Measurements from ENCODE around the gene VEZF1. TPM values are rescaled to one million over a fixed set of nuclear protein-coding genes. Genes with fewer than 3 reads are reported as not detected.
"Not testable (repeated sequence)": the region's sequence is repeated elsewhere in the genome, so short reads cannot be mapped to it uniquely, and the experiment has no call there.

VEZF1 gene
- total and polyA plus RNA-seq, 12 donors = 17.5 to 81.2 (median 60.7) TPM

GRCh38 chr17:57975044-57975443, 13.0 kb downstream of the VEZF1 start:
- no peaks in the 10 kb centered on the region for H3K27me3 ChIP-seq
- WGBS, 2 donors = 34 to 48% methylated on average over 1 of the region's 1 CpG
- intact Hi-C loops (cut with DNase I) = no loop called here
- no peak for DNase-seq
- H3K4me1 ChIP-seq = peaks cover 0 to 55% (median 31%) of the 10 kb centered on the region in 9 donors
- H3K27ac ChIP-seq = peak overlapping the region in 7 of 10 donors; percentile 19 to 70 (median 64)
- peak in 6 of 8 donors; percentile 15 to 62 (median 32) for ATAC-seq
- no peaks in the 10 kb centered on the region for H3K9me3 ChIP-seq
- no peak for TF ChIP-seq CTCF (IDR thresholded peaks at IDR 0.05)
- peaks cover 0 to 86% (median 54%) of the 10 kb centered on the region in 9 donors for H3K36me3 ChIP-seq
- no peak overlapping the region for H3K4me3 ChIP-seq

GRCh38 chr17:57974053-57974824, 13.8 kb downstream of the VEZF1 start:
- Histone ChIP-seq H3K27ac (peak overlapping the region in 8 of 10 donors; percentile 19 to 70 (median 61)), H3K36me3 (peaks cover 0 to 78% (median 49%) of the 10 kb centered on the region in 9 donors), H3K4me1 (peaks cover 0 to 52% (median 29%) of the 10 kb centered on the region in 9 donors)
- H3K27me3 ChIP-seq; DNase-seq; intact Hi-C loops (cut with DNase I); H3K9me3 ChIP-seq; H3K4me3 ChIP-seq: not testable (repeated sequence)
- peak; percentile 32 to 80 (median 70) for ATAC-seq
- 58 to 67% methylated on average over 4 of the region's 4 CpGs for WGBS, 2 donors

GRCh38 chr17:57972151-57972550, 15.9 kb downstream of the VEZF1 start:
- Histone ChIP-seq H3K4me3 (no peak overlapping the region), H3K27ac (peak overlapping the region in 5 of 10 donors; percentile 9 to 51 (median 34)), H3K9me3 (no peaks in the 10 kb centered on the region), H3K36me3 (peaks cover 0 to 57% (median 29%) of the 10 kb centered on the region in 9 donors), H3K4me1 (peaks cover 0 to 50% (median 29%) of the 10 kb centered on the region in 9 donors), H3K27me3 (no peaks in the 10 kb centered on the region)
- DNase-seq (no peak), ATAC-seq (no peak)
- WGBS, 2 donors = 8 to 14% methylated on average over 1 of the region's 1 CpG
- intact Hi-C loops (cut with DNase I) = no loop called here
- TF ChIP-seq CTCF (IDR thresholded peaks at IDR 0.05) = no peak

- peaks cover 0 to 51% (median 23%) of the 10 kb centered on the region in 9 donors for H3K36me3 ChIP-seq
- no peak for TF ChIP-seq CTCF (IDR thresholded peaks at IDR 0.05)
- peaks cover 0 to 52% (median 29%) of the 10 kb centered on the region in 9 donors for H3K4me1 ChIP-seq
- ATAC-seq (no peak), DNase-seq (no peak)
- H3K27ac ChIP-seq = peak overlapping the region in 4 of 10 donors; percentile 28 to 51 (median 36)
- H3K27me3 ChIP-seq = no peaks in the 10 kb centered on the region
- WGBS, 2 donors = 54 to 56% methylated on average over 10 of the region's 10 CpGs
- H3K4me3 ChIP-seq = no peak overlapping the region
- intact Hi-C loops (cut with DNase I) = no loop called here
- H3K9me3 ChIP-seq = no peaks in the 10 kb centered on the region
Measured at GRCh38 chr17:57971572-57971971, 16.5 kb downstream of the VEZF1 start.

- no peak for TF ChIP-seq CTCF (IDR thresholded peaks at IDR 0.05)
- intact Hi-C loops (cut with DNase I) = no loop called here
- Histone ChIP-seq H3K9me3 (no peaks in the 10 kb centered on the region), H3K36me3 (peaks cover 0 to 43% (median 18%) of the 10 kb centered on the region in 9 donors), H3K4me1 (peaks cover 0 to 44% (median 29%) of the 10 kb centered on the region in 9 donors), H3K4me3 (no peak overlapping the region), H3K27me3 (no peaks in the 10 kb centered on the region), H3K27ac (no peak overlapping the region)
- WGBS, 2 donors = 64 to 68% methylated on average over 4 of the region's 4 CpGs
- DNase-seq (no peak), ATAC-seq (no peak)
Measured at GRCh38 chr17:57970710-57971109, 17.3 kb downstream of the VEZF1 start.
